ENCODE data around the gene COMMD7.

COMMD7 gene

DNA sequence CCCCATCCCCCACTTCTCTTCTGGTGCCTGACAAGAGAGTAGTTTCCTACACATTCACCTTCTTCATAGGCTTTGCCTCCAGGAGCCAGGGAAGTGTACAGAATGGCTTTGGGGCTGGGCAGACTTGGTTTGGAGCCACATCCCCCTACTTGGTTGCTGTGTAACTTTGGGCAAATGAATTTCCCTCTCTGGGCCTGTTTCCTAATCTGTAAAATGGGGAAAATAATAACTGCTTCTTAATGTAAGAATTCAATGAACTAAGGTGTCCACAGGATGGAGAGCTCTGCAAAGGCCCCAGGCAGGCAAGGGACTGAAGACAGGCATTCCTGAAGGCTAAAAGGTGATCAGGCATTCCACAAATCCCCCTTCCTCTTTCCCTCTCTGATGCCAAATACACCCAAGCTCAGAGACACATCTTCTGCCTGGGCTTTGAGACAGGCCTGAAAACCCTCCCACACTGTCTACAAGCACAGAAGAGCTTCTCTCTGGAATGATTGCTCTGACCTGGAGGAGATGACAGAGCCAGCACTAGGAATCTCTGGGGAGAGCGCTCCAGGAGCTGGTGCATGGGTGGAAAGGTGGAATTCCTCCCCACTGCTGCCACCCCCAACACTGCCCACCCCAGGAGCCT is 62.6 kb downstream of the COMMD7 start:
- no peaks in the 10 kb centered on the region for H3K27me3 ChIP-seq (replicated peaks in 2 of 5; ENCODE audit: control insufficient read depth in 4 of 5, insufficient read depth in 5 of 5, low read length in 4 of 5)
- no CpG with 5 or more reads among the region's 1 CpG for WGBS (ENCODE audit: insufficient coverage)
- POLR2A ChIA-PET, result interaction anchor here (1.0 to 1.7 kb wide), 5 partner anchors 8 to 82 kb away, joined by 3 to 20 read pairs (median 6); partner anchors contain the start of gene DNMT3B

DNA sequence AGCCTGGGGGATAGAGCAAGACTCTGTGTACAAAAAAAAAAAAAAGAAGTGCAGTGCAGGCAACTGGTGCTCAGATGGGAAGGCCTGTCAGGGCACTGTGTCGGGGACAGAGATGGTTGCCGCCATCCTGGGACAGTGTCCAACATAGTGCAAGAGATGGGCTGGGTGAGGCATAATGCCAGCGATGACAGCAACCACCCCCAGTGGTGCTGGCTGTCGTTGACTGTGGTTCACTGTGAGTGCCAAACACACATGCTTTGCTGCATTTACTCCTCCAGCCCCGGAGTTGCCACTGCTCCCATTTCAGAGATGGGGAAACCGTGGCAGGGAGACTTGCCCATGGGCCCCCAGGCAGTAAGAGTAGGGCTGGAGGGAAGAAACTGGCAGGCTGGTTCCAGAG is 64.3 kb downstream of the COMMD7 start:
- Histone ChIP-seq H3K4me1 (ENCODE audit: control extremely low read depth in 1 of 4, control insufficient read depth in 4 of 4, insufficient read depth in 4 of 4, low read length in 3 of 4) (peaks cover 17 to 94% (median 91%) of the 10 kb centered on the region in 4 experiments), H3K36me3 (ENCODE audit: control insufficient read depth in 4 of 4, insufficient read depth in 4 of 4, low read length in 3 of 4) (peaks cover 0 to 2% (median 0%) of the 10 kb centered on the region in 4 experiments), H3K27me3 (replicated peaks in 2 of 5; ENCODE audit: control insufficient read depth in 4 of 5, insufficient read depth in 5 of 5, low read length in 4 of 5) (no peaks in the 10 kb centered on the region), H3K9me3 (ENCODE audit: control extremely low read depth in 1 of 5, control insufficient read depth in 4 of 5, insufficient read depth in 2 of 5, low read depth in 1 of 5, low read length in 4 of 5) (no peaks in the 10 kb centered on the region), H3K4me3 (ENCODE audit: control insufficient read depth in 1 of 7, extremely low read depth in 1 of 7, insufficient read depth in 4 of 7, low read depth in 2 of 7, low read length in 6 of 7) (no peak overlapping the region), H3K27ac (ENCODE audit: insufficient read depth in 1 of 2, low read depth in 1 of 2, low read length in 2 of 2, poor library complexity in 1 of 2, severe bottlenecking in 2 of 2) (no peak overlapping the region)
- ChIA-PET POLR2A (no interaction called here), CTCF (interaction anchor here (1.3 to 5.3 kb wide), 2 partner anchors 13 to 99 kb away, joined by 3 to 50 read pairs; no protein-coding TSS in a partner anchor)
- DNase-seq, result no peak
- 47% methylated on average over 6 of the region's 6 CpGs for WGBS (ENCODE audit: insufficient coverage)

More for the DNA sequence above, 62.6 kb downstream of the COMMD7 start:
- Histone ChIP-seq H3K27ac (ENCODE audit: insufficient read depth in 1 of 2, low read depth in 1 of 2, low read length in 2 of 2, poor library complexity in 1 of 2, severe bottlenecking in 2 of 2) (peak overlapping the region; percentile 12 to 90), H3K36me3 (ENCODE audit: control insufficient read depth in 4 of 4, insufficient read depth in 4 of 4, low read length in 3 of 4) (no peaks in the 10 kb centered on the region), H3K9me3 (ENCODE audit: control extremely low read depth in 1 of 5, control insufficient read depth in 4 of 5, insufficient read depth in 2 of 5, low read depth in 1 of 5, low read length in 4 of 5) (no peaks in the 10 kb centered on the region), H3K4me3 (ENCODE audit: control insufficient read depth in 1 of 7, extremely low read depth in 1 of 7, insufficient read depth in 4 of 7, low read depth in 2 of 7, low read length in 6 of 7) (peak overlapping the region in 3 of 7 experiments; percentile 4 to 47 (median 21)), H3K4me1 (ENCODE audit: control extremely low read depth in 1 of 4, control insufficient read depth in 4 of 4, insufficient read depth in 4 of 4, low read length in 3 of 4) (peaks cover 15 to 93% (median 88%) of the 10 kb centered on the region in 4 experiments)
- CTCF ChIA-PET, result interaction anchor here (0.8 to 7.4 kb wide), 13 partner anchors 6 to 172 kb away, joined by 3 to 50 read pairs (median 4); partner anchors contain the start of gene C20orf203
- no peak for DNase-seq

DNA sequence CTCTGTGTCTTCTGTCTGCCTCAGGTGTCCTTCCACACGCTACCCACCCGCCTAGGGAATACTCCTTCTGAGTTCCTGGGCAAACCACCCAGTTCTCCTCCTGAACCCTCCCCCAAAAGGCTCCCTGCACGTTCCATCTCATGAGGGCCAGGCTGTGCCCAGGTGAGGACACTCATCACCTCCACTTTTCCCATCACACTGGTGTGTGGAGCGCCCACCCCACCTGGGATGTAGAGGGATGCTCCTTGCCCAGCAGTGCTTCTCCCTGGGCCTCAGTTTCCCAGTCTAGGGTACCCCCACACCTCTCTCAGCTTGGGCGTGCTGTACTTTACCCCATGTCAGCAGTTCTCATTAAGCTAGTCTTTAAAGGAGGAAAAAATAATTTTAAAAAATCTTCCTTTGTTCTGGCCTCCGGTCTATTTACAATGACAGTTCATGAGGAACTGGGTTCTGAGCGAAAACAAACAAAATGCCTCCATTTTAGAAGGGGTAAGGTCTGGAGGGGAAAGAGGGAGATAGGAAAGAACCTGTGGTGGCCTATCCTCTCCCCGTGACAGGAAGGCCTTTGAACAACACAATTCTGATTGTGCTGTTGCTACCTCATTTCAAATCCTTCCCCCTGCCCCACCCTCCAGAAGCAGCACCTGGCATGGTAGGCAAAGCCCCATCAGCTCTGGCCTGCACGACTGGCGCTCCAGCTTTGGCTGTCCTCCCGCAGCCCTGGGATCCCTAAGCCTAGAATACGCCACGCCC is 67.9 kb downstream of the COMMD7 start:
- peaks cover 0 to 2% (median 0%) of the 10 kb centered on the region in 4 experiments for H3K36me3 ChIP-seq (ENCODE audit: control insufficient read depth in 4 of 4, insufficient read depth in 4 of 4, low read length in 3 of 4)
- H3K9me3 ChIP-seq (ENCODE audit: control extremely low read depth in 1 of 5, control insufficient read depth in 4 of 5, insufficient read depth in 2 of 5, low read depth in 1 of 5, low read length in 4 of 5), result no peaks in the 10 kb centered on the region
- 93% methylated on average over 5 of the region's 13 CpGs for WGBS (ENCODE audit: insufficient coverage)
- DNase-seq, result peak in 2 of 3 donors; percentile 50 to 78
- H3K4me3 ChIP-seq (ENCODE audit: control insufficient read depth in 1 of 7, extremely low read depth in 1 of 7, insufficient read depth in 4 of 7, low read depth in 2 of 7, low read length in 6 of 7), result no peak overlapping the region
- ChIA-PET POLR2A (interaction anchor here (1.0 kb wide), 1 partner anchor 36 kb away, joined by 3 read pairs; no protein-coding TSS in a partner anchor), CTCF (interaction anchor here (0.6 to 6.5 kb wide), 8 partner anchors 8 to 114 kb away, joined by 3 to 114 read pairs (median 20); partner anchors contain the start of gene DNMT3B)
- H3K27ac ChIP-seq (ENCODE audit: insufficient read depth in 1 of 2, low read depth in 1 of 2, low read length in 2 of 2, poor library complexity in 1 of 2, severe bottlenecking in 2 of 2), result peak overlapping the region in 1 of 2 experiments; percentile 60
- H3K27me3 ChIP-seq (replicated peaks in 2 of 5; ENCODE audit: control insufficient read depth in 4 of 5, insufficient read depth in 5 of 5, low read length in 4 of 5), result no peaks in the 10 kb centered on the region
- peaks cover 19 to 93% (median 90%) of the 10 kb centered on the region in 4 experiments for H3K4me1 ChIP-seq (ENCODE audit: control extremely low read depth in 1 of 4, control insufficient read depth in 4 of 4, insufficient read depth in 4 of 4, low read length in 3 of 4)

DNA sequence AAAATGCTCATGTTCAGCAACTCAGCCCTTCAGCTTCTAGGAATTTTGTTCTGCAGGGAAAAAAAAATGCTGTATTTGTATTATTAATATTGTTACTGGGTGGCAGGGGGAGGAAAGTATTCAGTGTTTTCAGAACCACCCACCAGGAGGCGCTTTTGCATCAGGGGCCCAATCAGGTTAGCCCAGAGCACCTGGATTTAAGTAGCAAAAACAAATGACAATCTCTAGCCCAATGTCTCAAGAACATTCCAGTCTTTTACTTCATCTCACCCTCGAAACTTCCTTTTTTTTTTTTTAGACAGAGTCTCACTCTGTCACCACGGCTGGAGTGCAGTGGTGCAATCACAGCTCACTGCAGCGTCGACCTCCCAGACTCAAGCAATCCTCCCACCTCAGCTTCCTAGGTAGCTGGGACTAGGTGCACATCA is 68.9 kb downstream of the COMMD7 start:
- DNase-seq, result peak; percentile 73 to 81 (median 81)
- WGBS (ENCODE audit: insufficient coverage), result 5% methylated on average over 4 of the region's 5 CpGs
- POLR2A ChIA-PET, result interaction anchor here (1.6 kb wide), 2 partner anchors 68 to 88 kb away, joined by 5 to 8 read pairs; partner anchors contain the start of gene COMMD7

DNA sequence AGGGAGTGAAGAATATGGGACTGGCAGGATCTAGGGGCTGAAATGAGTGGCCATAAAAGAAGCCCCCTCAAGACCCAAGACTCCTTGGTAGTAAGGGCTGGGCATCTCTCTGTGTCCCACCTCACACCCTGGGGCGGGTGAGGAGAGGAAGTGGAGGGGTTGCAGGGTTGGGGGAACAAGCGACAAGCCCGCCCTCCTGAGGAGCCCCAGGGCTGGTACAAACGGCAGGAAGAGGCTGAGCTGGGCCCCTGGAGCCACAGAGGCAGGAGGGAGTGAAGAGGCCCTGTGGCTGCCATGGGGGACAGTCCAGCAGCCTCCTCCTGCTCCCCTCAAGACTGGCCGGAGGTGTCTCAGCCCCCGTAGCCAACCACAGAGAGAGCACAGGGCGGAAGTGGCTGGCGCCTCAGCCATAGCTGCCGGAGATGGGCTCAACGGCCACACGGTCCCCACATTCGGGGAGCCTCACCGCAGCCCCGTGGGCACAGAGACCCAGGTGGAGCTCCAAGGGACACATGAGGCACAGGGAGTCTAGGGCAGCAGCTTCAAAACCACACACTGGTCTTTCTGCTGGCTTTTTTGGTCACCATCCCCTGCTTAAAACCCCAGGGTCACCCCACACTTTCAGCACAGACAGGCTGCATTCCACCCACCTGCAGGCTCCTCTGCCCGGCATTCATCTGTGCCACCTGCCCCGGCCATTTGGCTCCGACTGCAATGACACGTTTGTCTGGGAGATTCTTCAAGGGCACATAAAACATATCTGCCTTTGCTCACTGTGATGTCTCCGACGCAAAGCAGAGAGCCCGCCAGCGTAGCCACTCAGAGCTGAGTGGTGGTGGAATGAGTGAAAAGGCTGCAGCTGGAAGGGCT is 70.0 kb downstream of the COMMD7 start:
- ChIA-PET CTCF (interaction anchor here (0.6 to 6.5 kb wide), 28 partner anchors 8 to 167 kb away, joined by 3 to 114 read pairs (median 5); partner anchors contain the start of genes COMMD7 and DNMT3B), POLR2A (interaction anchor here (0.6 to 1.8 kb wide), 9 partner anchors 8 to 155 kb away, joined by 3 to 20 read pairs (median 3); partner anchors contain the start of genes COMMD7 and MAPRE1)
- 7% methylated on average over 20 of the region's 22 CpGs for WGBS (ENCODE audit: insufficient coverage)
- peaks cover 0 to 2% (median 0%) of the 10 kb centered on the region in 4 experiments for H3K36me3 ChIP-seq (ENCODE audit: control insufficient read depth in 4 of 4, insufficient read depth in 4 of 4, low read length in 3 of 4)
- no peaks in the 10 kb centered on the region for H3K9me3 ChIP-seq (ENCODE audit: control extremely low read depth in 1 of 5, control insufficient read depth in 4 of 5, insufficient read depth in 2 of 5, low read depth in 1 of 5, low read length in 4 of 5)
- peak in 2 of 3 donors; percentile 75 to 85 for DNase-seq
- peak overlapping the region in 4 of 7 experiments; percentile 37 to 54 (median 48) for H3K4me3 ChIP-seq (ENCODE audit: control insufficient read depth in 1 of 7, extremely low read depth in 1 of 7, insufficient read depth in 4 of 7, low read depth in 2 of 7, low read length in 6 of 7)
- H3K27me3 ChIP-seq (replicated peaks in 2 of 5; ENCODE audit: control insufficient read depth in 4 of 5, insufficient read depth in 5 of 5, low read length in 4 of 5), result no peaks in the 10 kb centered on the region
- H3K4me1 ChIP-seq (ENCODE audit: control extremely low read depth in 1 of 4, control insufficient read depth in 4 of 4, insufficient read depth in 4 of 4, low read length in 3 of 4), result peaks cover 17 to 93% (median 83%) of the 10 kb centered on the region in 4 experiments
- peak overlapping the region; percentile 69 to 86 for H3K27ac ChIP-seq (ENCODE audit: insufficient read depth in 1 of 2, low read depth in 1 of 2, low read length in 2 of 2, poor library complexity in 1 of 2, severe bottlenecking in 2 of 2)

More for the DNA sequence above, 68.9 kb downstream of the COMMD7 start:
- CTCF ChIA-PET, result interaction anchor here (0.5 to 6.5 kb wide), 21 partner anchors 10 to 153 kb away, joined by 3 to 114 read pairs (median 9); partner anchors contain the start of genes COMMD7 and DNMT3B
- H3K4me3 ChIP-seq (ENCODE audit: control insufficient read depth in 1 of 7, extremely low read depth in 1 of 7, insufficient read depth in 4 of 7, low read depth in 2 of 7, low read length in 6 of 7), result peak overlapping the region in 2 of 7 experiments; percentile 9 to 54
- H3K27ac ChIP-seq (ENCODE audit: insufficient read depth in 1 of 2, low read depth in 1 of 2, low read length in 2 of 2, poor library complexity in 1 of 2, severe bottlenecking in 2 of 2), result peak overlapping the region in 1 of 2 experiments; percentile 86
- H3K27me3 ChIP-seq (replicated peaks in 2 of 5; ENCODE audit: control insufficient read depth in 4 of 5, insufficient read depth in 5 of 5, low read length in 4 of 5), result no peaks in the 10 kb centered on the region
- peaks cover 0 to 2% (median 0%) of the 10 kb centered on the region in 4 experiments for H3K36me3 ChIP-seq (ENCODE audit: control insufficient read depth in 4 of 4, insufficient read depth in 4 of 4, low read length in 3 of 4)
- H3K4me1 ChIP-seq (ENCODE audit: control extremely low read depth in 1 of 4, control insufficient read depth in 4 of 4, insufficient read depth in 4 of 4, low read length in 3 of 4), result peaks cover 17 to 93% (median 84%) of the 10 kb centered on the region in 4 experiments
- H3K9me3 ChIP-seq (ENCODE audit: control extremely low read depth in 1 of 5, control insufficient read depth in 4 of 5, insufficient read depth in 2 of 5, low read depth in 1 of 5, low read length in 4 of 5), result no peaks in the 10 kb centered on the region

All from common myeloid progenitor, CD34-positive (primary cell).